HepG2 (cell line): ENCODE measurements around the gene OMD. TPM values are rescaled to one million over a fixed set of nuclear protein-coding genes. Genes with fewer than 3 reads are reported as not detected.

Experiments
- ATAC-seq: fragments of 200-7000 bp; cut with Tn5 transposase; 3 replicates; pipeline ENCODE4 v1.9.1; 2020; ENCODE audit warnings: mild to moderate bottlenecking, moderate library complexity
- BruUV-seq: library from RNA; stranded (reverse); fragments of 400-500 nt; replicated peaks from 2 replicates; lab custom pipeline; 2021; lab: Mats Ljungman, UMichigan
- CTCF ChIA-PET: fragments of 300-600 bp; formaldehyde crosslinking; extraction: SDS; loops from one replicate; lab custom pipeline; 2021; ENCODE audit warnings: low total read pairs, inconsistent platforms, low intra/inter-chr PET ratio; lab: Yijun Ruan, JAX
- POLR2A ChIA-PET: fragments of 350-600 bp; sonication (Branson Sonifier 250); formaldehyde crosslinking; loops from one replicate; lab custom pipeline; 2020; ENCODE audit warnings: antibody characterized with exemption, inconsistent platforms; lab: Yijun Ruan, JAX
- DNase-seq: peaks from one replicate; pipeline ENCODE4 v3.0.0-alpha.2; 2015; ENCODE audit warnings: low spot score
- FAIRE-seq: peaks from 3 replicates; lab custom pipeline; 2011; peaks lifted over from hg19 to GRCh38; lab: Jason Lieb, UNC
- H2AFZ ChIP-seq: one replicate; pipeline ENCODE4 v1.6.1; 2011; ENCODE audit warnings: low read length, inconsistent platforms
- H3K27ac ChIP-seq: fragments of 300-600 bp; 3 replicates; pipeline ENCODE4 v1.8.0; 2011; ENCODE audit warnings: mixed run types, mild to moderate bottlenecking, mixed read lengths, low read length, inconsistent platforms; ENCODE audit not compliant: insufficient read depth; ENCODE audit errors: extremely low read length
- H3K27me3 ChIP-seq, 2 experiments: fragments of 200-600 bp in 1 of 2; 2 replicates in 1 of 2; 3 replicates in 1 of 2; pipeline versions ENCODE4 v1.6.0 to v1.8.0; 2011; ENCODE audit warnings: low read length in 2 of 2, mild to moderate bottlenecking in 2 of 2, moderate library complexity in 2 of 2, inconsistent platforms in 1 of 2; ENCODE audit not compliant: insufficient read depth in 2 of 2, control insufficient read depth in 1 of 2
- H3K36me3 ChIP-seq, 2 experiments: fragments of 200-600 bp in 1 of 2; replicated peaks in 1 of 2; 2 replicates in 1 of 2; 3 replicates in 1 of 2; pipeline versions ENCODE4 v1.5.1 to v1.8.0; 2011; ENCODE audit warnings: low read length in 2 of 2, inconsistent platforms in 1 of 2; ENCODE audit not compliant: insufficient read depth in 2 of 2, control insufficient read depth in 1 of 2
- H3K4me1 ChIP-seq: 2 replicates; pipeline ENCODE4 v1.5.1; 2012; ENCODE audit warnings: low read length, inconsistent platforms; ENCODE audit not compliant: insufficient read depth
- H3K4me2 ChIP-seq: 2 replicates; pipeline ENCODE4 v1.6.0; 2011; ENCODE audit warnings: low read depth, low read length, inconsistent platforms
- H3K4me3 ChIP-seq, 3 experiments: fragments of 200-600 bp in 1 of 3; sonication (generic), shearing (Covaris generic) in 1 of 3; replicated peaks in 1 of 3; 2 replicates each; pipeline ENCODE4 v1.5.1; 2011 to 2016; ENCODE audit warnings: low read length in 3 of 3, inconsistent platforms in 2 of 3, low read depth in 2 of 3, mild to moderate bottlenecking in 2 of 3, control low read depth in 1 of 3, mixed read lengths in 1 of 3; ENCODE audit not compliant: insufficient read depth in 1 of 3
- H3K79me2 ChIP-seq: one replicate; pipeline ENCODE4 v1.6.1; 2011; ENCODE audit warnings: low read length, inconsistent platforms; ENCODE audit not compliant: insufficient read depth
- H3K9ac ChIP-seq: 2 replicates; pipeline ENCODE4 v1.6.0; 2011; ENCODE audit warnings: mild to moderate bottlenecking, low read depth, low read length, inconsistent platforms; ENCODE audit not compliant: insufficient read depth
- H3K9me3 ChIP-seq: 2 replicates; pipeline ENCODE4 v1.5.1; 2012; ENCODE audit warnings: mild to moderate bottlenecking, low read length
- H4K20me1 ChIP-seq: 2 replicates; pipeline ENCODE4 v1.6.0; 2011; ENCODE audit warnings: inconsistent platforms, mild to moderate bottlenecking, low read length, moderate library complexity; ENCODE audit not compliant: insufficient read depth
- HDAC2 ChIP-seq: sonication (generic); formaldehyde crosslinking; IDR thresholded peaks from 2 replicates; pipeline ENCODE4 v1.4.0; 2020; ENCODE audit warnings: missing genetic modification reagents
- NR1H2 ChIP-seq: sonication (generic); formaldehyde crosslinking; IDR thresholded peaks from 2 replicates; pipeline ENCODE4 v1.8.1; 2022; ENCODE audit warnings: low read depth, missing genetic modification reagents, borderline replicate concordance
- ZBTB34 ChIP-seq: sonication (generic); formaldehyde crosslinking; IDR thresholded peaks from 2 replicates; pipeline ENCODE4 v1.8.0; 2022; ENCODE audit warnings: mild to moderate bottlenecking, missing genetic modification reagents
- ZNF430 ChIP-seq: sonication (generic); formaldehyde crosslinking; IDR thresholded peaks from 2 replicates; pipeline ENCODE4 v1.9.0; 2021; ENCODE audit warnings: mild to moderate bottlenecking, missing genetic modification reagents
- WGBS: methylation state at CpG from one replicate; pipeline ENCODE4 v1.1.6; 2017; ENCODE audit warnings: low lambda C conversion rate; 5-methylcytosine and 5-hydroxymethylcytosine counted together
- in situ Hi-C: cut with HindIII; loops from 2 replicates; pipeline ENCODE4 v1.10.0; 2017; ENCODE audit warnings: low pct_unique_long_range_greater_than_20kb; ENCODE audit not compliant: extremely low pct_ligation_motif_present
- intact Hi-C: fragments of 100-400 bp; cut with micrococcal nuclease; formaldehyde crosslinking; loops from one replicate; pipeline ENCODE4 v1.10.0; 2022; ENCODE audit not compliant: unreplicated experiment
- polyA plus RNA-seq, 8 experiments: library from polyadenylated mRNA; depleted of rRNA in 3 of 8; stranded (reverse) in 7 of 8; unstranded in 1 of 8; fragments of >200 nt; fragmentation: Illumina TruSeq in 4 of 8; extraction: Trizol in 4 of 8; gene quantifications; 2 replicates each; pipeline versions ENCODE4 v1.2.1 to v1.2.3, GENCODE V29; 2011 to 2016; ENCODE audit warnings: low read depth in 4 of 8, missing spikeins in 1 of 8, mixed read lengths in 1 of 8; ENCODE audit not compliant: insufficient read depth in 1 of 8
- total RNA-seq, 5 experiments: library from RNA; depleted of rRNA; stranded (reverse); fragments of >200 nt; fragmentation: Illumina TruSeq; extraction: Trizol; gene quantifications; 2 replicates each; pipeline ENCODE4 v1.2.3, GENCODE V29; 2016; ENCODE audit warnings: low read depth in 1 of 5
- TF ChIP-seq, protein P1 (sequence below): sonication (generic); formaldehyde crosslinking; IDR thresholded peaks from 2 replicates; pipeline ENCODE4 v1.4.0; 2020; ENCODE audit warnings: missing genetic modification reagents

The OMD gene
- total and polyA plus RNA-seq, 2 of the 13 experiments (the other 11 are each of a cell fraction or from before 2014, with no cell fraction given), result not detected

GRCh38 chr9:92440751-92441046 is 16.4 kb upstream of the OMD start:
- H3K27me3 ChIP-seq, result no peaks in the 10 kb centered on the region
- WGBS, result 94% methylated on average over 6 of the region's 6 CpGs
- intact Hi-C loops, result no loop called here
- ATAC-seq (no peak), FAIRE-seq (no peak), DNase-seq (no peak)
- H3K4me3 ChIP-seq, result no peak overlapping the region
- POLR2A ChIA-PET, result no interaction called here
- no peaks in the 10 kb centered on the region for H4K20me1 ChIP-seq
- H3K4me1 ChIP-seq, result no peaks in the 10 kb centered on the region
- TF ChIP-seq, protein P1, sequence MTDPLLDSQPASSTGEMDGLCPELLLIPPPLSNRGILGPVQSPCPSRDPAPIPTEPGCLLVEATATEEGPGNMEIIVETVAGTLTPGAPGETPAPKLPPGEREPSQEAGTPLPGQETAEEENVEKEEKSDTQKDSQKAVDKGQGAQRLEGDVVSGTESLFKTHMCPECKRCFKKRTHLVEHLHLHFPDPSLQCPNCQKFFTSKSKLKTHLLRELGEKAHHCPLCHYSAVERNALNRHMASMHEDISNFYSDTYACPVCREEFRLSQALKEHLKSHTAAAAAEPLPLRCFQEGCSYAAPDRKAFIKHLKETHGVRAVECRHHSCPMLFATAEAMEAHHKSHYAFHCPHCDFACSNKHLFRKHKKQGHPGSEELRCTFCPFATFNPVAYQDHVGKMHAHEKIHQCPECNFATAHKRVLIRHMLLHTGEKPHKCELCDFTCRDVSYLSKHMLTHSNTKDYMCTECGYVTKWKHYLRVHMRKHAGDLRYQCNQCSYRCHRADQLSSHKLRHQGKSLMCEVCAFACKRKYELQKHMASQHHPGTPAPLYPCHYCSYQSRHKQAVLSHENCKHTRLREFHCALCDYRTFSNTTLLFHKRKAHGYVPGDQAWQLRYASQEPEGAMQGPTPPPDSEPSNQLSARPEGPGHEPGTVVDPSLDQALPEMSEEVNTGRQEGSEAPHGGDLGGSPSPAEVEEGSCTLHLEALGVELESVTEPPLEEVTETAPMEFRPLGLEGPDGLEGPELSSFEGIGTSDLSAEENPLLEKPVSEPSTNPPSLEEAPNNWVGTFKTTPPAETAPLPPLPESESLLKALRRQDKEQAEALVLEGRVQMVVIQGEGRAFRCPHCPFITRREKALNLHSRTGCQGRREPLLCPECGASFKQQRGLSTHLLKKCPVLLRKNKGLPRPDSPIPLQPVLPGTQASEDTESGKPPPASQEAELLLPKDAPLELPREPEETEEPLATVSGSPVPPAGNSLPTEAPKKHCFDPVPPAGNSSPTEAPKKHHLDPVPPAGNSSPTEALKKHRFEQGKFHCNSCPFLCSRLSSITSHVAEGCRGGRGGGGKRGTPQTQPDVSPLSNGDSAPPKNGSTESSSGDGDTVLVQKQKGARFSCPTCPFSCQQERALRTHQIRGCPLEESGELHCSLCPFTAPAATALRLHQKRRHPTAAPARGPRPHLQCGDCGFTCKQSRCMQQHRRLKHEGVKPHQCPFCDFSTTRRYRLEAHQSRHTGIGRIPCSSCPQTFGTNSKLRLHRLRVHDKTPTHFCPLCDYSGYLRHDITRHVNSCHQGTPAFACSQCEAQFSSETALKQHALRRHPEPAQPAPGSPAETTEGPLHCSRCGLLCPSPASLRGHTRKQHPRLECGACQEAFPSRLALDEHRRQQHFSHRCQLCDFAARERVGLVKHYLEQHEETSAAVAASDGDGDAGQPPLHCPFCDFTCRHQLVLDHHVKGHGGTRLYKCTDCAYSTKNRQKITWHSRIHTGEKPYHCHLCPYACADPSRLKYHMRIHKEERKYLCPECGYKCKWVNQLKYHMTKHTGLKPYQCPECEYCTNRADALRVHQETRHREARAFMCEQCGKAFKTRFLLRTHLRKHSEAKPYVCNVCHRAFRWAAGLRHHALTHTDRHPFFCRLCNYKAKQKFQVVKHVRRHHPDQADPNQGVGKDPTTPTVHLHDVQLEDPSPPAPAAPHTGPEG (CRISPR knock-in tag), result no peak
- no peak for TF ChIP-seq ZNF430 (CRISPR knock-in tag)
- TF ChIP-seq NR1H2, result no peak
- no peak for TF ChIP-seq HDAC2 (CRISPR knock-in tag)
- TF ChIP-seq ZBTB34, result no peak
- TF ChIP-seq, all 625 proteins: peak for 0
- Histone ChIP-seq H3K79me2 (no peaks in the 10 kb centered on the region), H3K4me2 (no peak overlapping the region), H2AFZ (no peak overlapping the region), H3K9ac (no peak overlapping the region), H3K9me3 (no peaks in the 10 kb centered on the region), H3K36me3 (no peaks in the 10 kb centered on the region), H3K27ac (no peak overlapping the region)
- no TSS peak for BruUV-seq
- CTCF ChIA-PET, result no interaction called here
- in situ Hi-C loops, result loop anchor here (10.0 to 25.0 kb wide), 2 partner anchors 196 to 303 kb away; no protein-coding TSS in a partner anchor
